Lung (tissue), 12 donors: ENCODE data around the gene MCCC2. TPM values are rescaled to one million over a fixed set of nuclear protein-coding genes. Genes with fewer than 3 reads are reported as not detected.
"Not testable (repeated sequence)": the region's sequence is repeated elsewhere in the genome, so short reads cannot be mapped to it uniquely, and the experiment has no call there.

Experiments used
- ATAC-seq: fragments of 200-7000 bp; cut with Tn5 transposase; one replicate; pipeline ENCODE4 v1.9.1; 2020; ENCODE audit warnings: moderate number of reproducible peaks; ENCODE audit not compliant: insufficient read depth, low FRiP score
- DNase-seq, 3 donors: peaks; one replicate each; pipeline ENCODE4 v3.0.0-alpha.2; 2013 to 2017
- H3K27ac ChIP-seq, 2 donors: one replicate each; pipeline ENCODE4 v1.5.1; 2013; ENCODE audit warnings: mild to moderate bottlenecking in 2 of 2, moderate library complexity in 2 of 2, control low read depth in 1 of 2, inconsistent platforms in 1 of 2, low read depth in 1 of 2, low read length in 1 of 2
- H3K27me3 ChIP-seq, 3 donors: one replicate each; pipeline ENCODE4 v1.5.1; 2013; ENCODE audit warnings: low read length in 2 of 3; ENCODE audit not compliant: control insufficient read depth in 3 of 3, insufficient read depth in 3 of 3
- H3K36me3 ChIP-seq, 4 donors: one replicate each; pipeline ENCODE4 v1.5.1; 2013; ENCODE audit warnings: low read length in 4 of 4, mild to moderate bottlenecking in 1 of 4, moderate library complexity in 1 of 4; ENCODE audit not compliant: control insufficient read depth in 4 of 4, insufficient read depth in 4 of 4
- H3K4me1 ChIP-seq, 5 donors: one replicate each; pipeline ENCODE4 v1.5.1; 2013; ENCODE audit warnings: low read length in 5 of 5, mild to moderate bottlenecking in 2 of 5, moderate library complexity in 1 of 5; ENCODE audit not compliant: control insufficient read depth in 5 of 5, insufficient read depth in 5 of 5
- H3K4me3 ChIP-seq: one replicate; pipeline ENCODE4 v1.5.1; 2013; ENCODE audit warnings: mild to moderate bottlenecking, control low read depth, moderate library complexity
- H3K9ac ChIP-seq, 2 donors: one replicate each; pipeline ENCODE4 v1.5.1; 2013; ENCODE audit warnings: low read length in 2 of 2, control low read depth in 1 of 2; ENCODE audit not compliant: insufficient read depth in 1 of 2
- H3K9me3 ChIP-seq, 4 donors: one replicate each; pipeline ENCODE4 v1.5.1; 2013; ENCODE audit warnings: low read length in 3 of 4, mild to moderate bottlenecking in 1 of 4, moderate library complexity in 1 of 4; ENCODE audit not compliant: control insufficient read depth in 4 of 4, insufficient read depth in 3 of 4
- WGBS, 2 donors: extraction: QIAGEN DNeasy Blood & Tissue Kit; methylation state at CpG; one replicate each; pipeline ENCODE4 v1.1.7; 2013; 5-methylcytosine and 5-hydroxymethylcytosine counted together
- polyA plus RNA-seq, 2 donors: library from polyadenylated mRNA; stranded (reverse); fragments of 200-250 nt; gene quantifications; one replicate each; pipeline ENCODE4 v1.2.1, GENCODE V29; 2013
- total RNA-seq, 2 donors: library from RNA; depleted of rRNA in 1 of 2; stranded (reverse); fragments of >200 nt in 1 of 2; gene quantifications; one replicate each; pipeline ENCODE4 v1.2.1, GENCODE V29; 2014 to 2021
- TF ChIP-seq, protein P1 (sequence below): IDR thresholded peaks from 2 replicates; pipeline ENCODE4 v1.5.1; 2012; ENCODE audit warnings: mild to moderate bottlenecking; ENCODE audit errors: control extremely low read depth, extremely low read depth
- donor health status: control.
- donor health status: control.
- donor health status: Bipolar disorder and iron deficiency.
- donor health status: healthy.
- donor health status: DM: yes; HTN: yes; CAD: no.

Gene MCCC2
- total and polyA plus RNA-seq, 4 donors: 20.0 to 46.2 (median 32.6) TPM

DNA sequence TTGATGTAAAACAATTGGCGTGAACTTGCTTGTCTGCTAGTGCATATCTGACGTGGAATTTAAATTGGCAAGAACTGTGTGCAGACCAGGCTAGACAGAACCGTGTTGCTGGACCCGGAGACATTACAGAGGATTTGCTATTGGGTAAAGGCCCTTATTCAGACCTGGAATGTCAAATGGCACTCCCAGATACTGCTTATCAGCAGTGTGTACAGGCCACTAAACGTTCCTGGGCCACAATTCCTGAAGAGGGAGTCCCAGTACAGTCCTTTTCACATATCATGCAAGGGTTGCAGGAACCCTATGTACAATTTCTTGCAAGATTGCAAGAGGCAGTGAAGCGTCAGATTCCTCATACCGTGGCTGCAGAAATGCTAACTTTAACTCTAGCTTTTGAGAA lies 13.5 kb upstream of the MCCC2 start:
- H3K36me3 ChIP-seq: peaks cover 0 to under 1% (median 0%) of the 10 kb centered on the region in 4 donors
- H3K4me1 ChIP-seq: peaks cover 0 to 2% (median 0%) of the 10 kb centered on the region in 5 donors
- TF ChIP-seq, protein P1, sequence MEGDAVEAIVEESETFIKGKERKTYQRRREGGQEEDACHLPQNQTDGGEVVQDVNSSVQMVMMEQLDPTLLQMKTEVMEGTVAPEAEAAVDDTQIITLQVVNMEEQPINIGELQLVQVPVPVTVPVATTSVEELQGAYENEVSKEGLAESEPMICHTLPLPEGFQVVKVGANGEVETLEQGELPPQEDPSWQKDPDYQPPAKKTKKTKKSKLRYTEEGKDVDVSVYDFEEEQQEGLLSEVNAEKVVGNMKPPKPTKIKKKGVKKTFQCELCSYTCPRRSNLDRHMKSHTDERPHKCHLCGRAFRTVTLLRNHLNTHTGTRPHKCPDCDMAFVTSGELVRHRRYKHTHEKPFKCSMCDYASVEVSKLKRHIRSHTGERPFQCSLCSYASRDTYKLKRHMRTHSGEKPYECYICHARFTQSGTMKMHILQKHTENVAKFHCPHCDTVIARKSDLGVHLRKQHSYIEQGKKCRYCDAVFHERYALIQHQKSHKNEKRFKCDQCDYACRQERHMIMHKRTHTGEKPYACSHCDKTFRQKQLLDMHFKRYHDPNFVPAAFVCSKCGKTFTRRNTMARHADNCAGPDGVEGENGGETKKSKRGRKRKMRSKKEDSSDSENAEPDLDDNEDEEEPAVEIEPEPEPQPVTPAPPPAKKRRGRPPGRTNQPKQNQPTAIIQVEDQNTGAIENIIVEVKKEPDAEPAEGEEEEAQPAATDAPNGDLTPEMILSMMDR: no peak
- peak in 2 of 3 donors; percentile 22 to 50 for DNase-seq
- no peaks in the 10 kb centered on the region for H3K27me3 ChIP-seq
- no peak for ATAC-seq
- no peaks in the 10 kb centered on the region for H3K9me3 ChIP-seq
- WGBS, 2 donors: 71 to 84% methylated on average over 7 of the region's 7 CpGs
- H3K4me3 ChIP-seq: no peak overlapping the region
- H3K9ac ChIP-seq: no peak overlapping the region
- no peak overlapping the region for H3K27ac ChIP-seq

- not testable (repeated sequence) for H3K9ac ChIP-seq, H3K36me3 ChIP-seq, ATAC-seq, DNase-seq, H3K4me1 ChIP-seq, H3K9me3 ChIP-seq, H3K27me3 ChIP-seq, H3K4me3 ChIP-seq, H3K27ac ChIP-seq
- WGBS, 2 donors: 94 to 95% methylated on average over 4 of the region's 4 CpGs
These were observed 11.6 kb upstream of the MCCC2 start for GRCh38 chr5:71575588-71575987.

DNA sequence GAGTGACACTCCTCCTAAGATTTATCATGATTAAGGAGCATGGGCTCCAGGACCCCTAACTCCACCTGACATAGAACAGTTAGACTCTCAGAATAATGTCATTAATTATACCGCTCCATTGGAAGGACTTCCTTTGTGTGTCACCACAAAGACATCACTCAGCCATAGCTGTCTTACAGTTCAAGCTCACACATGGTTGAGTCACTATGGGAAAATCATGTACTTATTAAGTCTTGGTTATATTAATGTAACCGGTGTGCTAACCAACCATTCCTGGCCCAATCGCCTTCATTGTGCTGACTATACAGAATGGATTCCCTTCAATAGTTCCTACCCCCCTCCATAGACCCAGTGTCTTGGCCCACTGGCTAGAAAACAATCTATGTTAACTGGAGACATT lies 10.9 kb upstream of the MCCC2 start:
- Histone ChIP-seq H3K36me3 (no peaks in the 10 kb centered on the region), H3K4me1 (peaks cover 0 to 2% (median 0%) of the 10 kb centered on the region in 5 donors), H3K9ac (no peak overlapping the region), H3K27me3 (no peaks in the 10 kb centered on the region), H3K9me3 (no peaks in the 10 kb centered on the region), H3K27ac (no peak overlapping the region), H3K4me3 (no peak overlapping the region)
- 96 to 99% methylated on average over 3 of the region's 3 CpGs for WGBS, 2 donors
- ATAC-seq (no peak), DNase-seq (no peak)
- TF ChIP-seq, protein P1: no peak

- DNase-seq, H3K4me3 ChIP-seq, H3K9me3 ChIP-seq, H3K4me1 ChIP-seq, H3K27me3 ChIP-seq, H3K27ac ChIP-seq, H3K36me3 ChIP-seq, H3K9ac ChIP-seq, ATAC-seq: not testable (repeated sequence)
- 80 to 93% methylated on average over 6 of the region's 6 CpGs for WGBS, 2 donors
These were observed 9.3 kb upstream of the MCCC2 start for GRCh38 chr5:71577839-71578238.
